HG03196 (cell line): ENCODE measurements around the gene DICER1.

Experiments used
- ATAC-seq: cut with Tn5 transposase; IDR thresholded peaks from one replicate; pipeline ENCODE4 v1.9.1; 2021; ENCODE audit not compliant: unreplicated experiment

Gene DICER1

DNA sequence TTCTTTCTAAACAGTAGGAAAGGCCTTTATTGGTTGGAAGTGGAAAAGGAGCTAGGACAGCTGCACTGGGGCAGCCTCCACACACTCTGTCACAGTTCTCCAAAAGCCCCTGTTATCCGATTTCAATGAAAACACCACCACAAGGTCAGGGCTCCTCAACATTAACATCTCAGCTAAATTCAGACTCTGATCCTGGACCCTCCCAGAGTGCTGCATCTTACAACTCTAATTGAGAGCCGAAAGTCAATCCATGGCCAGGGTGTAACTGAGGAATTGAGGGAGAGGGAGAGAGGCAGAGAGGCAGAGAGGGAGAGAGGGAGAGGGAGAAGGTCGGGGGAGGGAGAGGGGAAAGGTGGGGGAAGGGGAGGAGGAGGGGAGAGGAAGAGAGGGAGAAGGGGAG lies 32.1 kb downstream of the DICER1 start:
- no peak for ATAC-seq

DNA sequence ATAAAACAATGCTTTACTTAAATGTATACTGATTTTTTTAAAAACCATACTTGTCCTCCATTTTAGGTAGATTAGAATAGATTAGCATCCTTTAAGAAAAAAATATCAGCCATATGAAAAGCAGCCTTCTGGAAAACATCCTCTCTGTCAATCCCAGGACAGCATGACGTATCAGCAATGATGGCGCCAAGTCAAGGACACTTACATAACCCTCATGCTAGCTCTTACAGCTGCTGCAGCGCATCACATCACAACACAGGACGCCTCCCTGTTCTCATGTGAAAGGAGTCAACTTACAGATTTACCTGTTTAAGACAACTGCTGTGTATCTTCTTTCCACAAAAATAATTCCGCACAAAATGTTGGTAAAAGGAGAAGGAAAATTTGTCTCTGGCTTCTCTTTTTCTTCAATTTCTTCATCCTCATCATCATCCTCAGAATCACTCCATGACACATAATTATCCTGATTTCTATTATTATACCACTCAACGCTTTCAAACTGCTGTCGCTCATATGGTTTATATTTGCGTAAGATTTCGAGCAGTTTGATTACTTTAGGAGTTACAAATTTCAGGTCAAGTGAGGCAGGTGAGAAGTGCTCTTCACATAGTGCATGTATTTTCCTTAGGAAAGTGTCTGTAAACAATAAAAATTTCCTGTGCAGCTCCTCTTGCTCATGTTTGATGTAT lies 33.3 kb downstream of the DICER1 start:
- ATAC-seq = no peak

DNA sequence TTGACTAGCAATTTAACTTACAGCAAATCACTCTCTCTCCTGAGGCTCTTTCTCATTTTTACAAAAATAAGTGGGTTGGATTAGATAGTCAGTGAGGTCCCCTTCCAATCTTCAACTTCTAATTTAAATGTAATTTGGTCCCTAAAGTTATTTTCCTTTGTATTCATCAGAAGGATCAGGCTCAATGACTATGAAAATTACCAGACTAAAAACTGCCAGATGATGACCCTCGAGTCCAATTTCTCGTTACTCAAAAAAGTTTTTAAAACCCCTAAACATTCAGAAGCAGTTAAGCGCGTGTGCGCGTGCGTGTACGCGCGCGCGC lies 34.7 kb downstream of the DICER1 start:
- ATAC-seq = no peak

DNA sequence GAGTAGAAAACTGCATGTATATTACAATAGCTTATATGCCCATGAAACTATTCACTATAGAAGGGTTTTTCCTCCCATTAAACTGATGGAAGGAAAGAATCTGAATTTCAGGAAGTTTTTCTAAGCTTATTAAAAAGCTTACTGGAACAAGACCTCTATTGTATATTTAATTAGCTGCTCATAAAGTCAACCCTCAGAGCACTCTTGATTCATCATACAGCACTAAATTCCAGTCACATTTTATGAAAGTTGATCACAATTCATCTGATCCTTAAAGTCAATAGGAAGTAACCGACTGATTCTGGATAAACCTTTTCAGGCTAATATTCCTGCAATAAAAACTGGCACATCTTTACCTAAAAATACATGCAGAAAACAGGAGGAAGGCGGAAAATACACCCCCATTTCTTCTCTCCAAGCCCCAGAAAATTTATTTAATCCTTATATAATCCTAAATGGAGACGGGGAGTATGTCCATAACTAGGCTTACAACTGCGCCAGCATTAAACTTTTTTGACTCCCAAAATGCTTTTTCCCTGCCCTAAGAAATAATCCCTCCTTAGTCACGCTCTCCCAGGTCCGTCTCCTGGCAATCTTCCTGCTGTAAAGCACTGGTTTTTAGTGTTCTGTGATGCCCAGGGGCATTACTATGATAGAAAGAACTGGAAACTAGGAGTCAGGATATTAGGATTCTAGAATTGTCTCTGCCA lies 35.3 kb downstream of the DICER1 start:
- no peak for ATAC-seq

DNA sequence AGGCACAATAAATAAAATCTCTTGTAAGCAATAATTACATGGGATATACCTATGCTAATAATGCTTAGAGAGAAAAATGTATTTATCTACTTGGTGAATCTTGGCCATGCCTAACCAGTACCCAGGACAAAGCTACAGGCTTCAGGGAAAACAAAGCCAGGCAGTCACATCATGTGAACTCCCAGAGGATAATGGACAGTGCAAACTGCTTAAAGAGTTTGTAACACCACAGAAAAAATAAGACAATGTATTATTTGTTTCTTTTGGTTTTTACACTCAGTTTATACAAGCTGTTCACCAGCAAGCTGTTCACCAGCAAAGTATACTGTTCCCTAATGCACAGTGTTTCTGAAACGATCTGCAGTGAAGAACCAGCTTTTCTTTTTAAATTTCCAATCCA lies 38.0 kb downstream of the DICER1 start:
- ATAC-seq = no peak

DNA sequence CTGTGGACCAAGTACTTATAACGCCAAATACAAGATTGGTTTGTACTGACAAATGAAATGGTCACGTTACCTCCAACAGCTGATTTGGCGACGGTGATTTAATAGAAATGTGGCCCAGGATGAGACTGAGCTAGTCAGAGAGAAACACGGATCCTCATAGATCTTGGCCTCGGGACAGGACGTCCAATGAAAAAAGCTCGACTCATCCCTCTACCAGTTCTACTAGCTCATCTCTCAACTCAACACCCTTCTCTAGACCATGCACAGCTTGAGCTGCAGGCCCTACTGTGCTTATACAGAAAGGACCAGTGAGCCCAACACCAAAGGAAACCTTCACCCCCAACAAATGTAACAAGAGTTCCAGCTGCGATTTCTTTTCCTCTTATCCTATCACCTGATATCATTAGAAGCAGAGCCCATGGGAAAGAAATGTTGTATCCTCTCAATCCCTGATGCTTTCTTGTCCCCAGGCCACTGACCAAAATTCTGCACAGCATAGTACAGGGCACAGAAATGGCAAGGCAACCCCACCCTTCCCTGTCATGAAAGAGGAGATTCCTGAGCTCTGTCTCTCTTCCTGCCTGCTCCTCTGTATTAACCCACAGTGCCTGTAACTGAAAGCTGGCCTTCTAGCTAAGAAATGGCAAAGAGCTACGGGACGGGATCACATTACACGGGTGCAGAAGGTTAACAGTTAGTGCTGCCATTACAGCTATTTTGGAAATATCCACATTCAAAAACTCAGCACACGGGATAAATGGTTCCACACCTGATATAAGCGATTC lies 39.2 kb downstream of the DICER1 start:
- ATAC-seq = no peak

DNA sequence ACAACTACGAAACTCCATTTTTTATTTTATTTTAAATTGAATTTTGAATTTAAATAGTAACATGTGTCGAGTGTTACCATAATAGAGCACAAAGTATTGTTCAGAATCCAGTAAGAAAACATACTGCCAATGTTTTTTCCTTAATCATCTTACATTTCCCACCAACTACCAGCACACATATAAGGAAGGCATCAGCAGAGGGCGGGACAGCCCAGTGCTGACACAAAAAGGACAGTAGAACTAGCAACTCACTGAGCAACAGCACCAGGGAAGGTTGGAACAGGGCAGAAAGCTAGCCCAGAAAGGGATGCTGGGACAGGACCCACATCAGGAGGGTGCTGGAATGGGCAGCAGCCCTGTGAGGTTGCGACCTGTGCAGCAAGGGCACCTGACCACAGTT lies 43.9 kb downstream of the DICER1 start:
- ATAC-seq = no peak

DNA sequence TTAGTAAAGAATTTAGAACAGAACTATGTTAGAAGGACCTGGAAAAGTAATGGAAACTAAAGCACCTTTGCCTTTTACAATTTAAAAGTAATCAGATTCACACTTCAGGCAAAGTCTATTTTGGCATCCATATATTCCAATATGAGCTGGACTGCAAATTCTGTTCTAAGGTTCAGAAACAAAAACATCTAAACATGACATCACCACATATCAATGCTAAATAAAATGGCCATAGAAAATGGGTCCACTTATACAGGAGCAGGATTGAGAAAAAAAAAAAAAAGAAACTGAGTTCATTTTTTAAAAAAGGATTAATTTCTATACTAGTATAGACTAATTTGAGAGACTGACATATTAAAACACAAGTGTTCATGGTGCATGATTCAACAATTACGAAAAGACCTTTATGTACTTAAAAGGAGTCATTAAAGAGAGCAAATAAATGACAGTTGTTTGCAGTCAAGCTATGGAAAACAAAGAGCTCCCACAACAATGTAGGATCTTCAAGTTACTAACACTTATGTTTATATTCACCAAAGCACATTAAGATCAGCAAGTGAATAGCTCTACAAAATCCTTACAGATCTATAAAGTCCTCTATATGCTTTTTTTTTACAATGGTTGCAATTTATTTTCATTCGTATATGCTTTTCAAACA lies 45.7 kb downstream of the DICER1 start:
- no peak for ATAC-seq

DNA sequence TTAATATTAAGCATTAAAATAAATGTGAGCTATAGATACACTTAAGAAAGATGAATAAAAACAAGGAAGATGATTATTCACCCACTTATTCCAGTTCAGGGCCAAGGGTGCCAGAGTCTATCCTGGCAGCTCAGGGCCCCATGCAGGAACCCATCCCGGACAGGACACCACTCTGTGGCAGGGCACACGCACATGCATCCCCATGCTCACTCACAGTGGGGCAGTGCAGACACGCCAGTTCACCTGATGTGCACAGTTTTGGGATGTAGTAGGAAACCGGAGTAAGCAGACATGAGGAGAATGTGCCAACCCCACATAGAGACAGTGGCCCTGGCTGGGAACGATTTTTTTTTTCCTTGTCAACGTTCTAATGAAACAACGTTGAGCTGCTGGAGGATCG lies 47.2 kb downstream of the DICER1 start:
- ATAC-seq = no peak

DNA sequence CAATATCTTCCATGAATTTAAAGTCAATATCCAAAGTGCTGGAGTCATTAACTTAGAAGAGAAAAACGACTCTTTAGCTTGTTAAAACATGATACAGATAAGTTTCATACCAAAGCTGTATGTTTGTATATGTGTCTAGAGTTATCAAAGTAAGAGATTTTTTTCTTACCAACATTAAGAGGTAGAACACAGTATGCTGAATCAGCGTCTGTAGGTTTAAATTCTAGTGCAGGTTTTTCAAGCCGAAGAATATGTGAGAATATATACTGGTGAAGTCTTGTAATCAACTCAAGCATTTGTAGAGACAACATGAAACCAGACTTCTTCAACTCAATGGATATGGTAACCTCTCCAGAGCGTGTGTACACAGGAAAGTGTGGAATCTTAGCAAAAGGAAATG lies 49.6 kb downstream of the DICER1 start:
- ATAC-seq = no peak

DNA sequence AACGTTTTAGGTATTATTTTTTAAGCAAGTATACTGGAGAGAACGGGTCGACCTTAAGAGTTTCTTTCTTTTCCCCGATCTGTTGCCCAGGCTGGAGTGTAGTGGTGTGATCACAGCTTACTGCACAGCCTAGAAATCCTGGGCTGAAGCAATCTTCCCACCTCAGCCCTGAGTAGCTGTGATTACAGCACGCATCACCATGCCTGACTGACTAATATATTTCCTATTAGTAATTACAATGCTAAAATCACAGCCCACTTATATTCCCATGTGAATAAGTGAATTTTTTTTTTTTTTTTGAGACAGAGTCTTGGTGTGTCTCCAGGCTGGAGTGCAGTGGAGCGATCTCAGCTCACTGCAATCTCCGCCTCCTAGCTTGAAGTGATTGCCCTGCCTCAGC lies 50.4 kb downstream of the DICER1 start:
- no peak for ATAC-seq

DNA sequence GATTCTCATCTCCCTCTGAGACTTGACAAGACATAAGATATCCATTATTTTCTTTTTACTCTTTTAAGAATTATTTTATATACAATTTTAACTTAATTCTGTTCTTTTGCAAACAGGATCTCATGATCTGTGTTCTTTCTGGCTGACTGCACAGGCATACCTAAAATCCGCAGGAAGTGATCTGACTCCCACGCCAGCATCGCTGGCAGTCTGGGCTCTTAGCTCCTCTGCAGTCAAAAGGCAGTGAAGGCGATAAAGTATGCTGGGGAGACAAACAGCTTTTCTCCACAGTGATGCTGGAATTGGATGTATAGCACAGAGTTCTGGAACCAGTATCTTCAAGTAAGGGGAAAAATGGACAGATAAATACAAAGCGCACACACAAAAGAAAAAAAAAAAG lies 52.4 kb downstream of the DICER1 start:
- no peak for ATAC-seq

DNA sequence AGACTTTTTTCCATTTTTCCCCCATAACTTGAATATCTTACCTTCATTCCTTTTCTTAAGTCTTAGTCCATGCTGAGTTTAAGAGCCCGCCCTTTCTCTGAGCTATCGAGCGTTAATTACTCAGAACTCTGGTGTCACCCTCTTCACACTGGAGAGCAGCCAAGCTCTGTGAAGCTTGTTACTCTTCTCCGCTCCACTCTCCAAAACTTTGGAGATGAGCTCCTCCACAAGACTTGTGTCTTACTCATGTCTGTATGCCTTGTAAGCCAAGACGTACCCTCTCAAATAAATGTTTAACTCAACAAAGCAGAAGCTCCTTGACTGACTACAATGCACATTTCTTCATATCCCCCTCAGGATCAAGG lies 54.7 kb downstream of the DICER1 start:
- no peak for ATAC-seq

DNA sequence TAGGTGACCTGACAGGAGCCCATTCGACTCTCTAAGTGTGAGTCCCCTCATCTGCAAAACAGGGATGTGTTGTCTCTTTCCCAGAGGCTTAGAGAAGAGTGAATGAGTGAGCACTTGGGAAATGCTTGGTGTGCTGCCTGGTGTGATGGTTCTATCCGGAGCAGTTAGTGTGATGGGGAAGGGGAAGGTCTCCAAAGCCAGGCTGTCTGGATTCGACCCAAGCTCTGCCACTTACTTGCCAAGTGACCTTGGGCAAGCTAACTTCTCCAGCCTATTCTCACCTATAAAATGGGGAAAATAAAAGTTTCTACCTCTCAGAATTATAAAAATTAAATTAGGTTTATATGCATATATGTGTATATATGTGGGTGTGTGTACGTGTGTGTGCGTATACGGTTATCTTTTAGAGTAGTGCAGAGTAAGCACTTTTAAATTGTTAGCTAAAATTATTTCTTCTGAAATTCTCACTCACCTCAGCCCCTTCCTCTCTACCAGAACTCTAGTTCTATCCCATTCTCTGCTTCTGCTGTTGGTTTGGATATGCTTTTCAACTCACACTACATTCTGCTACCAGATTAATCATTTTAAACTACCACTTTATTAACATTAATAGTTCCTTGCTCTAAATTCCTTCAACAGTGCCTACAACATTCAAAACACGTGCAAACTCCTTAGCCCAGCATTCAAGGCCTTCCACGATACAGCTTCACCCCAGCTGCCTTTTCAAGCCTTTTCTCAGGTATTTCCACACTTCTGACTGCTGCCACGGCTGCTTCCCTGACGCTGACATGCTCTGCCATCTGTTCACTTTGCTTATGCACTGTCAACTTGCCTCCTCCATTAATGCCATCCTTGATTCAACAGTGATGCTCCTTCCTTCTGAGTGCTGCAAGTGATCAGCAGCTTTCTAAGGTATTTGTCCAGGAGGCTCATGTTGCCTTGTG lies 55.3 kb downstream of the DICER1 start:
- ATAC-seq = no peak

DNA sequence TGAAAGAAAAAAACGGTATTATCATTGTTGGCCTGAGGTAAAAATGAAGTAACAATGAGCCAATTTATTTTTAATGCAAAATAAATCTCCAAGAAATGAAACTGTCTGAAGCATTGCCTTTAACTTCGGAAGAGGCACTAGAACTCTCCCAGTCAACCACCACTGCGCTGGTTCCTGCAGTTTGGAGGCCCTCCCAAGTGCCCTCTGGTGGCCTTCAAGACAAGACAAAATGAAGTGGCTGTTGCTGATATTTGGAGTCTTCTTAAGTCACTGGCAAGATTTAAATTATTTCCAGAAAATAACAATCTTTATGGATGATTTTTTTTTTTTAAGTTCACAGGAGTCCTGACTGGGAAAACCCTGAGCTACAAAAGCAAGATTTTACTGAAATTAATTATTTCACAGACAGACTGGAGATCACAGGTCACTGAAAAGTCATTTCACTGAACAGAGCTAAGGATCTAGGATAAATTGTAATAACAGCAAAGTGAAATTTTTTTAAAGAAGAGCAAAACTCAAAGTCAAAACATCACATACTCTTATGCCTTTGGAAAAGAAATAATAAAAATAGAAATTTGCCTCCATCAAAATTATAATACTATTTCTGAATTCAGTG lies 58.2 kb downstream of the DICER1 start:
- no peak for ATAC-seq

DNA sequence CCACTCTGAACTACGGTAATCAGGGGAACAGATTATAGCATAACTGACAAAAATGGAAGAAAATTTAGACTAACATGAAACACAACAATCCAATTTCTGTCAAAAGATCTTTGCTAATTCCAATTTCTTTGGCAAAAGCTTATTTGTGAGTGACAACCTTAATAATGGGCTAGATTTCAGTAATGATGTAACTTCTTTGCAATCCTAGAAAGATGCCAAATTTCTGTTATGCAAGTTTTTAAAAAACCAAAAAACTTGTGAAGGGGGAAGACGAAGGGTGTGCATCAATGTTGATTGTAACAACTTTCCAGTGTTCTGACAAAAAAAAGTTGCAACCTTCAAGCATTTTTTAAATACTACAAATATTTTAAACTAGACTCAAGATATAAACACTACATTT lies 59.9 kb downstream of the DICER1 start:
- ATAC-seq = no peak

DNA sequence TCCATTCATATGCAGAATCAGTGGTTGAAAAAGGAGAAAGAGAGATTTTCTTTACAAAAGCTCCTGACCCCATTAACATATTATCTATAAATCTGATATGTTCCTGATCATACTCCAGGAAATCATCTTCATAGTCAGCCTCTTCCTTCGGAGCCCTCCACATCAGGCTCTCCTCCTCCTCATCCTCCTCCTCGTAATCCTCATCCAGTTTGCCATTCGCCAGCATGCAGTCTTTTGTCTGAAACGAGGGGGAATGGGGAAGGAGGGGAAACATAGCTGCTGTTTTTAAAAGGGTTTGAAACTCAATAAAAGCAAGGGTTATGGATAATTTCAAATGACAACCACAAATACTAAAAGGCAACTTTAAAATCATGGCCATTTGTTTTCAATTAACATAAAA lies 60.9 kb downstream of the DICER1 start:
- ATAC-seq = no peak

DNA sequence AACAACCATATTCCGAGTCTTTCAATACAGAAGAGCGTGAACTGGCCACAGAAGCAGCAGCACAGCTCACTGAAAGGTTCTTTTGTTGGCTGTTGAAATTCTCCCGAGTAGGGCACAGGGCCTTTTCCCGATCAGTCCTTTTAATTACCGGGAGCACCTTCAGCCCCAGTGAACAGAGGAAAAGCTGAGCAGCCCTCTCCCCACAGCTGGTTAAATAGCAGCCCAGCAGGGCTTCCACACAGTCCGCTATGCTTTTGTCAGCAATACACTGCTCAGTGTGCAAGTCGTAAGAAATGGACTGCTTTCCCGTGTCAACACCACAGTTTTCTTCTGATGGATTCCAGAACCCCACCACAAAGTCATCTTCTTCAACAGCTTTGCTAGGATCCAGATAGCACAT lies 61.3 kb downstream of the DICER1 start:
- no peak for ATAC-seq

DNA sequence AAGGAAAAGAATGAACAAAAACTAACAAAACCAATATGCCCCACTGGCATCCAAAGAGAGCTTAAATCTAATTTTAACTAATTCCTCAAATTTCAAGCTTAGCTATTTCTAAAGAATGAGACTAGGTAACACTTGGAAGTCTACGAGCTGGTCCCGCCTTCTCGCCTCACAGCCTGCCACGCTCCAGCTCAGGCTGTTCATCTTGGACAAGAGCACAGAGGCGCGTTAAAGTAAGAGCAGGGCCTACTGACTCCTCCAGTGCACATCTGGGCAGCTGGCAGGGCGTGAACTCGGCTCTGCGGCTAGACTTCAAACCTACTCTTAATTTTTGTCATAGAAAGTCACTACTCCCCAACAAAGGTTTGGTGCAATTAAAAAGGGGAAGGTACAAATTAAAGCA lies 64.6 kb downstream of the DICER1 start:
- no peak for ATAC-seq

DNA sequence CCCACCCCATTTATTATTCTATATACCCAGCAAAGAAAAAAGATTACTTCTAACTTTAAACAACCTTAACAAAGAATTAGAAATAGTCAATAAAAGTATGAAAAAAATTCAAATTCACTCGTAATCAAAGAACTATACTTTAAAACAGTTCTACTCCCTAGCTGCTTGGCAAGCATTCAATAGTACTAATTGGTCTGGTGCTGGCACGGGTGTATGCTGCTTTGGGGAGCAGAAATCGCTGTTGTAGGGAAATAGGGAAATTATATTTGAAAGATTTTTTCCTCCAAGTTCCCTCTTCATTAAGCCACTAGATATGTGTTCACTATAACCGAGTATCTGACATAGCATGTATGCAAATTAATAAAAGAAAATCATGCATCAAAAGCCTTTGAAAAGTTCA lies 65.7 kb downstream of the DICER1 start:
- no peak for ATAC-seq
